ENCODE measurements around the gene GPX2. TPM values are rescaled to one million over a fixed set of nuclear protein-coding genes. Genes with fewer than 3 reads are reported as not detected.

The GPX2 gene
- total RNA-seq, 1 experiment from 2014 or later: 0.15 TPM

GRCh38 chr14:64923015-64923414 lies 19.5 kb downstream of the GPX2 start:
- no peak overlapping the region for H3K27ac ChIP-seq (ENCODE audit: low read length)
- ChIA-PET POLR2A (no interaction called here), CTCF (no interaction called here)
- no peaks in the 10 kb centered on the region for H3K4me1 ChIP-seq (ENCODE audit: control insufficient read depth, insufficient read depth, low read length)
- TF ChIP-seq, protein P1, sequence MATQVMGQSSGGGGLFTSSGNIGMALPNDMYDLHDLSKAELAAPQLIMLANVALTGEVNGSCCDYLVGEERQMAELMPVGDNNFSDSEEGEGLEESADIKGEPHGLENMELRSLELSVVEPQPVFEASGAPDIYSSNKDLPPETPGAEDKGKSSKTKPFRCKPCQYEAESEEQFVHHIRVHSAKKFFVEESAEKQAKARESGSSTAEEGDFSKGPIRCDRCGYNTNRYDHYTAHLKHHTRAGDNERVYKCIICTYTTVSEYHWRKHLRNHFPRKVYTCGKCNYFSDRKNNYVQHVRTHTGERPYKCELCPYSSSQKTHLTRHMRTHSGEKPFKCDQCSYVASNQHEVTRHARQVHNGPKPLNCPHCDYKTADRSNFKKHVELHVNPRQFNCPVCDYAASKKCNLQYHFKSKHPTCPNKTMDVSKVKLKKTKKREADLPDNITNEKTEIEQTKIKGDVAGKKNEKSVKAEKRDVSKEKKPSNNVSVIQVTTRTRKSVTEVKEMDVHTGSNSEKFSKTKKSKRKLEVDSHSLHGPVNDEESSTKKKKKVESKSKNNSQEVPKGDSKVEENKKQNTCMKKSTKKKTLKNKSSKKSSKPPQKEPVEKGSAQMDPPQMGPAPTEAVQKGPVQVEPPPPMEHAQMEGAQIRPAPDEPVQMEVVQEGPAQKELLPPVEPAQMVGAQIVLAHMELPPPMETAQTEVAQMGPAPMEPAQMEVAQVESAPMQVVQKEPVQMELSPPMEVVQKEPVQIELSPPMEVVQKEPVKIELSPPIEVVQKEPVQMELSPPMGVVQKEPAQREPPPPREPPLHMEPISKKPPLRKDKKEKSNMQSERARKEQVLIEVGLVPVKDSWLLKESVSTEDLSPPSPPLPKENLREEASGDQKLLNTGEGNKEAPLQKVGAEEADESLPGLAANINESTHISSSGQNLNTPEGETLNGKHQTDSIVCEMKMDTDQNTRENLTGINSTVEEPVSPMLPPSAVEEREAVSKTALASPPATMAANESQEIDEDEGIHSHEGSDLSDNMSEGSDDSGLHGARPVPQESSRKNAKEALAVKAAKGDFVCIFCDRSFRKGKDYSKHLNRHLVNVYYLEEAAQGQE (IDR thresholded peaks at IDR 0.05; ENCODE audit: insufficient read depth in 1 of 2, low read depth in 2 of 2, low read length in 1 of 2): no peak
- TF ChIP-seq SIN3A (IDR thresholded peaks at IDR 0.05; ENCODE audit: borderline replicate concordance, insufficient read depth, low read depth, low read length): no peak
- no peak for ATAC-seq
- BruUV-seq (replicated peaks): no TSS peak
- H3K4me3 ChIP-seq (ENCODE audit: low read depth in 2 of 2, low read length in 2 of 2): no peak overlapping the region
- intact Hi-C loops (cut with micrococcal nuclease; ENCODE audit: unreplicated experiment): no loop called here
- in situ Hi-C loops (cut with HindIII; ENCODE audit: low pct_unique_long_range_greater_than_20kb, low sequenced_read_pairs): no loop called here
- H3K27me3 ChIP-seq (ENCODE audit: control insufficient read depth, insufficient read depth, low read length): no peaks in the 10 kb centered on the region
- no peak for DNase-seq (ENCODE audit: low read depth, low spot score)
- H3K36me3 ChIP-seq (ENCODE audit: control insufficient read depth, insufficient read depth, low read length): peaks cover 11% of the 10 kb centered on the region
- no peaks in the 10 kb centered on the region for H3K9me3 ChIP-seq (ENCODE audit: control insufficient read depth, insufficient read depth, low read depth, low read length)

DNA sequence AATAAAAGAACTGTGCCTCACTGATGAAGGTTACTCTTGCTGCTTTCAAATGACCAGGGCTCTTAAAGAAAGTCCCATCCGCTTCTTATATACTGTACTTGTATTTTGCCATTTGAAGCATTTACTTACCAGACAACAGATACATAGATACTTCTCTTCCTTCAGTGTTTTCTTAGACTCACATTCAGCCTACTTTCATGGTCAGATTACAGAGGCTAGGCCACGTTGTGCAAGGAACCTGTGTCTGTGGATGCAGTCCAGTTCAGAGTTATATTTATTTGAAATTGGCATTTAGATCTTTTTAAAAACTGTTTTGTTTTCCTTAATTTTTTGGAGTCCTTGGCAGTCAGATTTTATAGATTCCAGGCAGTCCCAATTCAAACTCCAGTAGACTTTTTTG lies 22.1 kb downstream of the GPX2 start:
- Histone ChIP-seq H3K36me3 (ENCODE audit: control insufficient read depth, insufficient read depth, low read length) (peaks cover 11% of the 10 kb centered on the region), H3K4me3 (ENCODE audit: low read depth in 2 of 2, low read length in 2 of 2) (no peak overlapping the region), H3K27me3 (ENCODE audit: control insufficient read depth, insufficient read depth, low read length) (no peaks in the 10 kb centered on the region), H3K4me1 (ENCODE audit: control insufficient read depth, insufficient read depth, low read length) (peaks cover under 1% of the 10 kb centered on the region; the same call in 1 of the 2 replicates), H3K27ac (ENCODE audit: low read length) (no peak overlapping the region), H3K9me3 (ENCODE audit: control insufficient read depth, insufficient read depth, low read depth, low read length) (no peaks in the 10 kb centered on the region)
- in situ Hi-C loops (cut with HindIII; ENCODE audit: low pct_unique_long_range_greater_than_20kb, low sequenced_read_pairs): no loop called here
- CTCF ChIA-PET: no interaction called here
- DNase-seq (ENCODE audit: low read depth, low spot score) (no peak), ATAC-seq (no peak)
- POLR2A ChIA-PET: no interaction called here
- no peak for TF ChIP-seq CTCF (IDR thresholded peaks at IDR 0.05)
- no peak for TF ChIP-seq TCF7L2 (IDR thresholded peaks at IDR 0.05; ENCODE audit: low read depth, low read length)
- TF ChIP-seq POLR2AphosphoS5 (IDR thresholded peaks at IDR 0.05; ENCODE audit: low read depth, low read length): no peak
- TF ChIP-seq, protein P1 (IDR thresholded peaks at IDR 0.05; ENCODE audit: insufficient read depth in 1 of 2, low read depth in 2 of 2, low read length in 1 of 2): no peak
- TF ChIP-seq SIN3A (IDR thresholded peaks at IDR 0.05; ENCODE audit: borderline replicate concordance, insufficient read depth, low read depth, low read length): no peak
- no TSS peak for BruUV-seq (replicated peaks)
- intact Hi-C loops (cut with micrococcal nuclease; ENCODE audit: unreplicated experiment): no loop called here

All from Panc1 (cell line).